T-helper 9 cell (primary cell): ENCODE results near the gene SMC2.

ENCODE experiments used
- DNase-seq: peaks from one replicate; pipeline ENCODE4 v3.0.0-alpha.2; 2020

SMC2 gene

DNA sequence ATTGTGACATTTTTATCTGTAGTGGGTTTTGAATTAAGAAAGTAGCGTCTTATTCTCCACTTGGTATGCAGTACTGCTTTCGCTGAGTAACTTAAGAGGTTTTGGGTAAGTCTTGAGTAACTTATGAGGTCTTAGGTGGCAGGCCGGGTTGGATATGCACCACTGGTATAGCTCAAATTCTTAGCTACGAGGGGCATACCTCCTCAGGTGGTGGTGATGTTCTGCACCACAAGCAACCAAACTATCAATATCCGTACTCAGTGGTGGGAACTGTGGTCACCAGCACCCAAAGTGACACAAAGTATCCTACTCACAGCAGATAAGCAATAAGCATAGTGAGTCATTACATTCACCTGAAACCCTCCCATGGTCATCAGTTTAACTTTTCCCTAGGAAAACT lies 13.7 kb downstream of the SMC2 start:
- no peak for DNase-seq

GRCh38 chr9:104108315-104108714 lies 14.2 kb downstream of the SMC2 start:
- DNase-seq = no peak

- DNase-seq = no peak
These were observed 16.4 kb downstream of the SMC2 start for GRCh38 chr9:104110509-104110908.

- DNase-seq = no peak
These were observed 24.8 kb downstream of the SMC2 start for GRCh38 chr9:104118916-104119315.

GRCh38 chr9:104121022-104121421 lies 26.9 kb downstream of the SMC2 start:
- DNase-seq = no peak

DNA sequence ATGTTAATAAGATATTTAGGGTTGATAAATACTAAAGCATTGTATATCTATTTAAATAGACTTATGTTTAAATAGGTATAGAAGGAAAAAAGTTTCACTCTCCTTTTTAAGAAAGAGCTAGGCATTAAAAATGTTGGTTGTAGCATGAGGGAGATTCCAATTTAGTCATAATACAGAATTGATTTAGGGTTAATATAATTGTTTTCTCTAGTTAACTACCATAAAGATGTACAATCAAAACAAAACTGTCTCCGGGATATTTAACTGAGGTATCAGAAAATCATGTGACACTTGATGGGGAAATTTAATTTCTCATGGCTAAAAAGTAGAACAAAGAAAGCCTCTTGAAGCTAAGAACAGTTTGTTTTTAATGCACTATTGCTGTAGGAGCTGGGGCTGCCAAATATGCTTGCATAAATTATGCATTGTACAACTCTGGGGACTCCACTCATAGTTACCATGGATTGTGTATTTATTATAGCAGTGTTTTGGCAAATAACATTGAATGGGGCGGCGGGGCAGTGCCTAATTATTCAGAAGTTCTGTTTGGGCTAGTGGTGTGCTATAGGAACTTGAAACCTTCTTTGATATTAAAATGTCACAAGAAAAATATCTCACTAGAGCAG lies 44.2 kb downstream of the SMC2 start:
- DNase-seq = no peak

DNA sequence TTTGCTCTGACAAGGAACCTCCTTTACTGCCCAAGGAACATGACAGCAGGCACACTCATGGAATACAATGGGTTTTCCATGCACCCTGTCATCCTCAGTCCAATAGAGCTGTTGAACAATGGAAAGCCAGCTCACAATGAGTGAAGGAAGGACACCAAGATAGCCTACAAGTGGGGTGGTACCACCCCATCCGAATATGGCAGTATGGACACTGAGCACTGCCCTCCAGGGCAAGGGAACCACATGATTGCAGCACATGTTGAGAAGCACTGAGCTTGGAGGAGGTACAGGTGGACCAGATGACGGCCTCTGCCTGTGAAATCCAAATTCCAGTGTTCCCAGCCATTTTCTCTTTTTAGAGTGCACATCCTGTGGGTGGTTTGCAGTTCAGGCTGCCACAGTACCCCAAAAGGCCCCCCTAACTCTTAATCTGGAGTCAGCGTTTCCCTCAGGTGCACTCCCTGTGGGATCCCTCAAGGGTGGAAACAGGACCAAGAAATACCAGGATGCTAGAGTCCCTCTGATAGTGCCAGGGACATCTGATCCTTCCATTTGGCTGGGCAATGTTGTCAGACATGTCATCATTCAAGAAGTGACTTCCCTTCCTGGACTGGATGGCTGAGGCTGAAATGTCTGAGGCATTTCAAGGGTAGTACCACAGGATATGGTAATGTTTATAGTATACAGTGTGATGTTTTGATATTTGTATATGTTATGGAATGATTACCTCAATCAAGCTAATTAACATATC lies 48.9 kb downstream of the SMC2 start:
- no peak for DNase-seq

- DNase-seq = no peak
These were observed 49.4 kb downstream of the SMC2 start for GRCh38 chr9:104143550-104143910.

GRCh38 chr9:104144336-104144735 lies 50.2 kb downstream of the SMC2 start:
- no peak for DNase-seq

DNA sequence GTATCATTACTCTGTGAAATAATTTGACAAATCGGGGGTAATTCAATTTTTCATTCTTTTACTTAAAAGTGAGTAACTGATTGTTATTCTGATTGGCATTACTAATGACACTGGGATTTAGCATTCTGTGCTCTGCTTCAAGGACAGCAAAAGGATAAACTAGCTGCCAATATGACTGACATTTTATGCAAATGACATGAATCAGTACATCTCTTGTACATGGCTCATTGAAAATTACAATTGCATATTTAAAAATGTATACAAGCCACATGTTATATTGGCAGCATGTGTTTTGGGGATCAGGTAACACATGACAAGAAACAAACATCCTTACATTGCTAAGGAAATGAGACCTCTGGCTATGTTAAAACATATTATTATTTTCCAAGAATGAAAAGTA lies 79.0 kb downstream of the SMC2 start:
- no peak for DNase-seq

- DNase-seq = no peak
These were observed 83.0 kb downstream of the SMC2 start for GRCh38 chr9:104177003-104177611.

DNA sequence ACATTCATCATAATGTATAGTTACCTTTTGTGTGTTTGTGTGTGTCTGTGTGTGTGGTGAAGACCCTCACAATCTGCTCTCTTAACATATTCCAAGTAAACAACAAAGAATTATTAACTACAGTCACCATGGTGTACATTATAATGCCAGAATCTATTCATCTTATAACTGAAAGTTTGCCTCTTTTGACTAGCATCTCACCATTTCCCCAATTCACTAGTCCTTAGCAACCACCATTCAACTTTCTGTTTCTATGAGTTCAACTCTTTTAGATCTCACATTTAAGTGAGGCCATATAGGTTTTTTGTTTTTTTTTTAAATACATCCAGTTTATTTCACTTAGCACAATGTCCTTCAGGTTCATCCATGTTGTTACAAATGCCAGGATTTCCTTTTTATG lies 83.6 kb downstream of the SMC2 start:
- no peak for DNase-seq
